GM12891 (cell line): ENCODE data around the gene FAM180A.

Experiments used
- POLR2A ChIP-seq: IDR thresholded peaks from 2 replicates; pipeline ENCODE4 v1.6.1; 2011; ENCODE audit warnings: low read depth, low read length, control low read depth
- POLR2AphosphoS5 ChIP-seq: IDR thresholded peaks from 2 replicates; pipeline ENCODE4 v1.6.1; 2011; ENCODE audit warnings: low read depth, low read length, control low read depth
- TAF1 ChIP-seq: IDR thresholded peaks from 2 replicates; pipeline ENCODE4 v1.6.1; 2011; ENCODE audit warnings: low read depth, low read length, control low read depth

DNA sequence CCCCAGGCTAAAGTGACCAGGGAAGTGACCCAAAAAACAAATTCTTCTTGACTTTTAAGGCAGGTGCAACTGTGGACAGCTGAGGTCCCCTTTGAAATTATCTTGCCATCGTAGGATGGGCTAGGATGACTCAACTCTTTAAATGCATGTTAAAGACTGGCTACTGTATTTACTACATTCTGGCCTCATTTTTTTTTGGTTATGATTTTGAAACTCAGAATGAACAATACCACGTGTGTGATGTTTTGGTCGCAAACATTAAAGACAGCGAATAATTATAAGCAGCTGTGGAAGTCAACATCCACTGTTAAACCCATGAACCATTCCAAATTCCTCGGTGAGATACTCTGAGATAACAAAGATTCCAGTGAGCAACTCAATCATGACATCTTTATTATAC, 19.4 kb downstream of the FAM180A start:
- TF ChIP-seq POLR2A (no peak), TAF1 (no peak), POLR2AphosphoS5 (no peak)
